GM10248 (cell line): Measurements from ENCODE around the gene GRK5.

Experiments
- CTCF ChIA-PET: fragments of 300-600 bp; sonication (Branson Sonifier 250); formaldehyde crosslinking; extraction: SDS; loops from one replicate; lab custom pipeline; 2021; ENCODE audit warnings: antibody characterized with exemption; lab: Yijun Ruan, JAX
- POLR2A ChIA-PET: fragments of 350-650 bp; sonication (Branson Sonifier 250); formaldehyde crosslinking; extraction: SDS; loops from one replicate; lab custom pipeline; 2020; ENCODE audit warnings: antibody characterized with exemption; lab: Yijun Ruan, JAX
- DNase-seq: peaks from one replicate; pipeline ENCODE4 v3.0.0; 2012; ENCODE audit errors: extremely low spot score
- TF ChIP-seq, protein P1 (sequence below): IDR thresholded peaks from 2 replicates; pipeline ENCODE4 v1.5.1; 2012; ENCODE audit warnings: mild to moderate bottlenecking, low read depth; ENCODE audit errors: extremely low read depth, missing control alignments, control extremely low read depth

Gene GRK5

GRCh38 chr10:119470920-119471702 is 263.7 kb downstream of the GRK5 start:
- ChIA-PET POLR2A (no interaction called here), CTCF (interaction anchor here (1.0 to 3.0 kb wide), 8 partner anchors 11 to 272 kb away, joined by 3 to 14 read pairs (median 4); partner anchors contain the start of gene GRK5)
- TF ChIP-seq, protein P1, sequence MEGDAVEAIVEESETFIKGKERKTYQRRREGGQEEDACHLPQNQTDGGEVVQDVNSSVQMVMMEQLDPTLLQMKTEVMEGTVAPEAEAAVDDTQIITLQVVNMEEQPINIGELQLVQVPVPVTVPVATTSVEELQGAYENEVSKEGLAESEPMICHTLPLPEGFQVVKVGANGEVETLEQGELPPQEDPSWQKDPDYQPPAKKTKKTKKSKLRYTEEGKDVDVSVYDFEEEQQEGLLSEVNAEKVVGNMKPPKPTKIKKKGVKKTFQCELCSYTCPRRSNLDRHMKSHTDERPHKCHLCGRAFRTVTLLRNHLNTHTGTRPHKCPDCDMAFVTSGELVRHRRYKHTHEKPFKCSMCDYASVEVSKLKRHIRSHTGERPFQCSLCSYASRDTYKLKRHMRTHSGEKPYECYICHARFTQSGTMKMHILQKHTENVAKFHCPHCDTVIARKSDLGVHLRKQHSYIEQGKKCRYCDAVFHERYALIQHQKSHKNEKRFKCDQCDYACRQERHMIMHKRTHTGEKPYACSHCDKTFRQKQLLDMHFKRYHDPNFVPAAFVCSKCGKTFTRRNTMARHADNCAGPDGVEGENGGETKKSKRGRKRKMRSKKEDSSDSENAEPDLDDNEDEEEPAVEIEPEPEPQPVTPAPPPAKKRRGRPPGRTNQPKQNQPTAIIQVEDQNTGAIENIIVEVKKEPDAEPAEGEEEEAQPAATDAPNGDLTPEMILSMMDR: no peak
- no peak for DNase-seq

- DNase-seq: no peak
- CTCF ChIA-PET: interaction anchor here (3.0 kb wide), 1 partner anchor 16 kb away, joined by 14 read pairs; no protein-coding TSS in a partner anchor
- TF ChIP-seq, protein P1: no peak
- POLR2A ChIA-PET: no interaction called here
Measured at GRCh38 chr10:119473771-119474170, 266.4 kb downstream of the GRK5 start.

DNA sequence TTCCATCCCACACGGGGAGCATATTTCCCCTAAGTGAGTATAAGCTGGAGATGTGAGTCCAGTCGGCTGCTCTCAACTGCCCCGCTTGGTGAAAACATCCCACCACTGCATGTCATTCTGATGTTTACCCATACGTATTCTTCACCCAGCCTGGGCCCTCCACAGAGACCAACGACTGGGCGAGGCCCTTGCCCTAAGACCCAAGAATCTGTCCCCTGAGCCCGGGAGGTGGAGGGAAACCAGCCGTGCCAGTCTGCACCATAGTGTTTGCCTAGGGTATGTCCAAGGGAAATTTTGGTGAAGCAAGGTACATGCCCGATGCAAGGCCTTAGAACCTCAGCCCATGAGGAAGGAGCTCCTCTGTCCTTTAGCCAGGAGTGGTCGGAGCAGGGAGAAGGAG is 267.2 kb downstream of the GRK5 start:
- ChIA-PET CTCF (no interaction called here), POLR2A (no interaction called here)
- TF ChIP-seq, protein P1: no peak
- DNase-seq: no peak

GRCh38 chr10:119477444-119477843 is 270.1 kb downstream of the GRK5 start:
- POLR2A ChIA-PET: interaction anchor here (0.7 kb wide), 1 partner anchor 41 kb away, joined by 3 read pairs; no protein-coding TSS in a partner anchor
- TF ChIP-seq, protein P1: no peak
- CTCF ChIA-PET: interaction anchor here (1.3 to 7.2 kb wide), 4 partner anchors 11 to 279 kb away, joined by 3 to 57 read pairs (median 8); no protein-coding TSS in a partner anchor
- no peak for DNase-seq

- CTCF ChIA-PET: interaction anchor here (0.7 to 7.2 kb wide), 5 partner anchors 10 to 279 kb away, joined by 3 to 57 read pairs (median 7); no protein-coding TSS in a partner anchor
- POLR2A ChIA-PET: interaction anchor here (0.7 kb wide), 1 partner anchor 40 kb away, joined by 3 read pairs; no protein-coding TSS in a partner anchor
Measured at GRCh38 chr10:119478111-119478802, 270.9 kb downstream of the GRK5 start.

More at GRCh38 chr10:119478111-119478802, 270.9 kb downstream of the GRK5 start:
- DNase-seq: peak; percentile 59
- TF ChIP-seq, protein P1: peak; percentile 3
